ENCODE data around the gene BHLHE41. TPM values are rescaled to one million over a fixed set of nuclear protein-coding genes. Genes with fewer than 3 reads are reported as not detected.

Gene BHLHE41
- polyA plus RNA-seq, 1 of the 3 experiments (the other 2 are of a cell fraction) = 16.1 TPM

GRCh38 chr12:26100666-26101349 lies 24.0 kb downstream of the BHLHE41 start:
- H3K36me3 ChIP-seq (replicated peaks in 1 of 2; ENCODE audit: control insufficient read depth in 1 of 2, insufficient read depth in 2 of 2, low read length in 1 of 2) = no peaks in the 10 kb centered on the region
- POLR2A ChIA-PET = no interaction called here

More at GRCh38 chr12:26100666-26101349, 24.0 kb downstream of the BHLHE41 start:
- Histone ChIP-seq H3K79me2 (ENCODE audit: insufficient read depth) (no peaks in the 10 kb centered on the region), H3K9ac (no peak overlapping the region), H4K20me1 (ENCODE audit: insufficient read depth) (no peaks in the 10 kb centered on the region), H3K4me2 (no peak overlapping the region), H2AFZ (ENCODE audit: low read depth) (no peak overlapping the region), H3K27ac (ENCODE audit: low read depth in 2 of 2, low read length in 1 of 2) (no peak overlapping the region), H3K9me3 (no peaks in the 10 kb centered on the region), H3K4me3 (ENCODE audit: low read depth in 2 of 2, low read length in 1 of 2) (no peak overlapping the region), H3K4me1 (ENCODE audit: control insufficient read depth in 1 of 2, insufficient read depth in 2 of 2, low read depth in 1 of 2, low read length in 1 of 2) (no peaks in the 10 kb centered on the region), H3K27me3 (ENCODE audit: insufficient read depth) (no peaks in the 10 kb centered on the region), H3F3A (replicated peaks; ENCODE audit: insufficient read depth) (no peaks in the 10 kb centered on the region), H3K9me2 (no peaks in the 10 kb centered on the region)
- CTCF ChIA-PET = interaction anchor here (0.7 to 4.0 kb wide), 6 partner anchors 9 to 601 kb away, joined by 3 to 18 read pairs (median 5); no protein-coding TSS in a partner anchor
- no peak for DNase-seq
- 87% methylated on average over 8 of the region's 8 CpGs for WGBS (ENCODE audit: low lambda C conversion rate)
- no peak for TF ChIP-seq NRF1 (IDR thresholded peaks at IDR 0.05; ENCODE audit: low read depth, low read length)
- TF ChIP-seq CTCF (IDR thresholded peaks at IDR 0.05) = no peak
- TF ChIP-seq REST (IDR thresholded peaks at IDR 0.05; ENCODE audit: low read depth, low read length) = no peak
- TF ChIP-seq, protein P1, sequence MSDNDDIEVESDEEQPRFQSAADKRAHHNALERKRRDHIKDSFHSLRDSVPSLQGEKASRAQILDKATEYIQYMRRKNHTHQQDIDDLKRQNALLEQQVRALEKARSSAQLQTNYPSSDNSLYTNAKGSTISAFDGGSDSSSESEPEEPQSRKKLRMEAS (IDR thresholded peaks at IDR 0.05; ENCODE audit: low read depth) = no peak
- no peak for TF ChIP-seq FOXJ3 (CRISPR knock-in tag; IDR thresholded peaks at IDR 0.05)
- TF ChIP-seq GABPA (IDR thresholded peaks at IDR 0.05; ENCODE audit: low read depth) = no peak
- no peak for TF ChIP-seq RCOR1 (IDR thresholded peaks at IDR 0.05; ENCODE audit: low read length)
- TF ChIP-seq EP300 (IDR thresholded peaks at IDR 0.05; ENCODE audit: borderline replicate concordance in 1 of 2, low read depth in 1 of 2, low read length in 1 of 2) = no peak
- TF ChIP-seq NFIC (IDR thresholded peaks at IDR 0.05; ENCODE audit: borderline replicate concordance) = no peak
